GM18502 (cell line): ENCODE measurements around the gene SLC7A11.

Experiments
- ATAC-seq: cut with Tn5 transposase; IDR thresholded peaks from one replicate; pipeline ENCODE4 v1.9.1; 2021; ENCODE audit warnings: mild to moderate bottlenecking; ENCODE audit not compliant: unreplicated experiment, poor library complexity

Gene SLC7A11

DNA sequence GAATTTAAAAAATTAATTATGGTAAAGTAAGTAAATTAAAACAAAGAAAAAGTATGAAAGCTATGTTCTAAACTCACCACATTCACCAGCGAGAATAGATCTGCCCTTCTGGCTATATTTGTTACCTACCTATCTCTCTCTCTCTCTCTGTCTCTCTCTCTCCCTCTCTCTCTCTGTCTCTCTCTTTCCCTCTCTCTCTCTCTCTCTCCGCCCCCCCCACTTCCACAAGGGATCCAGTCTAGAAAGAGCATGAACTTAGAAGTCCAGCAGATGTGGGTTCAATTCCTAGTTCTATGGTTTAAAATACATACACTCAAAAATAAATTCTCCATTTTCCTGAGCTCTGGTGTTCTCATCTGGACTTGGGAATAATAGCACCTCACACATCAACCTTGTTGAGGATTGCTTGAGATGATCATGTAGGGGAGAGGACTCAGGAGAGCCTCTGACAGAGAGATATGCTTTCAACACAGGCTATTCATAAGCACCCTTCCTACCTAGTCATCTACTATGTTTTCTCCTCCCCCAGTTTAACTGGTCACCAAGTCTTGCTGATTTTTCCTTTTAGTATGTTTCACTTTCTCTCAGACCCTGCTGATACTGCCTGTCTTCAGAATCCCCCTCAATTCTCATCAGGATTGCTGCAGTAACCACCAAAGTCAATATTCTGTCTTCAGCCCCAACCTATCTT is 64.7 kb downstream of the SLC7A11 start:
- no peak for ATAC-seq

DNA sequence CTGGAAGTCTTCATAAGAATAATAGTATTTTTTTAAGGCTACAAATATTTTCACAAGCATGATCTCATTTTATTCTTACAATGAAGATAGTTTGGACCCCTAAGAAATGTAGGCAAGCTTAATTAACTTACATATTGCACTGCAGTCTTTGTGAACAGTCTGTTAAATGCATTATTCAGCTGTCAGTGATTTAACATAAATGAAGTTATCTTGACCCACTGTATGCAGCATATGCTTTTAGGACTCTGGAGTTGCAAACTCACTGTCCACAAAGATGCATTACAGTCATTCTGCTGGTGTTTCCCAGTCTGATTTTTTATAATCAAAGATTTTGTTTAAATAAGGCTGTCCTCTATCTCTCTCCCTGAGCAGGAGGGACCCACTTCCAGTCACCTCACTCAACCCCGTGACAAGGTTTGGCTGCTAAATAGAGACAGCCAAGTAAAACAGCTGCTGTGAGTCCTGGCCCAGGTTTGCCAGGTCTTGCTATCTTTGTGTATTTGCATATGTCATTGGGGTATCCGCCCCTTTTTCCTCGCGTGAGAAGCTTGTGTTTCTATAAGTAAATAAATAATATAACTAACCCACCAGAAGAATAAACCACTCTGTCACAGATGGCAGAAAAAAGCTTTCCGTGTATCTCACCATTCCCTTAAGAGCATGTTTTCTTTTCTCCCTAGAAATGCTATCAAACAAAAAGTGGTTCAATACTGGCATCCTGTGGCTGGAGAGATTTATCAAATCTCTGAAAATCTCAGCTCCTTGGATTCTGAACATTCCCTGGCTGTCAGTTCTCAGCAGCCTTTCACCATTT is 67.0 kb downstream of the SLC7A11 start:
- no peak for ATAC-seq

DNA sequence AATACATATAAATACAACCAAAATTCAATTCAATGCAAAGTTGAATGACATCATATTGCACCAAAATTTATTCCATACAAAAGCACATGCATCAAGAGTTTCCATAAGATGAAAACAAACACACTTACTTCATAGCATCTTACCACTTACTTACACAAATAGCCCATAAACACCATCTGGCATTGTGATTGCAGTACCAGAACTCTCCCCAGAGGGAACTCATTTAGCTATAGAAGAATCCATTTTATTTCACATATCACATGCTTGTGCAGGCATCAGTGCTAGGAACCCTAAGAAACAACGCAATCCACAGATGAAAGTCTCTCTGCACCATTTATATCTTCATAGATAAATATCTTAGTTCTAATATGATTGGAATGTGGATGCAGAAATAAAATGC is 77.9 kb downstream of the SLC7A11 start:
- no peak for ATAC-seq

DNA sequence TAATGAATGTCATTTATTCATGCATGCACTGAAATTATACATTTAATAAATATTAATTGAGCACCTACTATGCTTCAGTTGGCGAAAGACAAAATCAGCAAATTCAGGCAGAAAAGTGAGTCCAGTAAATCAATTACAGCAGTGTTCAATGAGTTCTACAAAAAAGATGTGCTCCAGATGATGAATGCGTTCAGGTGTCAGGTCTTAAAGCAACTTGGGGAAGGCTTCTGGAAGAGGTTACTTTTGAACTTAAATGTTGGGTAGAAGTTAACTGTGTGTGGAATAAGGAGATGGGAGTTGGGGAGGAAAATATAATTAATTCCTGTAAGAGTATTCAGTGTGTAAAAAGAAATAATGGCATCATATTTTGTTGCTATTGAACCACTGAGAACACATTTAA is 79.0 kb downstream of the SLC7A11 start:
- no peak for ATAC-seq

DNA sequence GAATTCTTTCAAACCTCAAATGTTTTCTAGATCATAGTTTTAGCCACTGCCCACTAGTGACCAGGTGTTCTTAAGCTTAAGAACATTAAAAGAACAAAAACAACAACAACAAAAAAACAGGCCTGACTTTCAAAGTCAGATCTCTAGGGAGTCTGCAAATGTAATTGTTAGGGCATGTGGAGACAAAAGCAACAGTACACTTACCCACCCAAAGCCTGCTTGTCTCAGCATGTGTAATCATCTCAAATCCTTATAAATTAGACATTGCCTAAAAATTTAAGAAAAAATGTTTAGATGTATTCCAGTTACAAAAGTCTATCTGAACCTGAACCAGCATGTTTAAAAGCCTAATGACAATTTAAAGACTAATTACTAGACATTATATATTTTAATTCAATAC is 79.9 kb downstream of the SLC7A11 start:
- ATAC-seq = no peak

DNA sequence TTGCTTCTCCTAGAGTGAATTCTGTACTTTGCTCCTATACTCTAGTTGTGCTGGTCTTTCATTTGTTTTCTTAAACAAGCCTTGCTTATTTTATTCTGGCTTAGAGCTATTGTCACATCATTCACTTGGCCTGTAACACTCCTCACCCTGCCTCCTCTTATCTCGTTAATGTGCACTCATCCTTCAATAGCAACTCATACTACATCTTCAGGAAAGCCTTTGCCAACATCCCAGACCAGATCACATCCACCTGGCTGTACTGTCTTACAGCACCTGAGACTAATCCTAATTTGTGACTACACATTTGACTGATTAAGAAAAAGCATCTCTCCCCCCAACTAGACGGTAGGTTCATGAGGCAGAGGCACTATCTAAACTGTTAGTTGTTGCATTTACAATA is 80.8 kb downstream of the SLC7A11 start:
- ATAC-seq = no peak

DNA sequence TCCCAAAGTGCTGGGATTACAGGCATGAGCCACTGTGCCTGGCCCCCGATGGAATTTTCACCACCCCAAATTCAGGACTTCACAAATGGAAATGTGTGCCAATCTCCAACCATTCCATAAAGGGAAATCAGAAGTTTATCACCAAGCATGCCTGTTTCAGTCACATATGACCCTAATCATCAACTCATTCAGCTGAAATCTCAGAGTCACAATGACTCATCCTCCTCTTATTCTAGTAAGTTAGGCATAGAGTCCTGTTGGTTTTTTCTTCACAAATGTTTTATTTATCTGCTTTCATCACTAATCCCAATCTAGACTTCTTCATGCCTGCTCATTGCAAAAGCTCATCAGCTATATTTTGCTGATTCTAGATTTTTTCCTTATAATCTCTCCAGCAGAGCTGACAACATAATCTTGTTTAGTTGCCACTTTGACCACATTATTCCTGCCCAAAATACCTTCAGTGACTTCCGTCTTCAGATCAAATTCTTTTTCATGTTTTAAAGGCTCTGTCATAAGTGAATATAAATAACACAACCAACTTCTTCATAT is 83.3 kb downstream of the SLC7A11 start:
- peak; percentile 70 for ATAC-seq

DNA sequence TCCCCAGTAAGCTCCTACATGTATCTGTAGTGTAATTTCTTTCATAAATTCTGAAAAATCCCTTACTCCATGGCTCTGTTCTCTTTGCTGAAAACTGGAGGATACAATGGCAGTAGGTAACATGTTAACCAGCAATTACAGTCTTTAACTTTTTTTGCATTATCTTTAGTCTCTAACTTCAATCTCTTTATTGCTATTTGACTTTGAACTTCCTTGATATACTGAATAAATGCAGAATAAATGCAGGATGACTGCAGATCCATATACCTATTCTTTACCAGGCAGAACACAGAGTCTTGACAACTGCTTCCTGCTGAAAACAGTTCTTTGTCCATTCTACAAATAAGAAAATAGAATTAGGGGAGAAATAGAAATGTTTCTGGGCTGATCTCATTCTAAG is 101.3 kb downstream of the SLC7A11 start:
- ATAC-seq = no peak

DNA sequence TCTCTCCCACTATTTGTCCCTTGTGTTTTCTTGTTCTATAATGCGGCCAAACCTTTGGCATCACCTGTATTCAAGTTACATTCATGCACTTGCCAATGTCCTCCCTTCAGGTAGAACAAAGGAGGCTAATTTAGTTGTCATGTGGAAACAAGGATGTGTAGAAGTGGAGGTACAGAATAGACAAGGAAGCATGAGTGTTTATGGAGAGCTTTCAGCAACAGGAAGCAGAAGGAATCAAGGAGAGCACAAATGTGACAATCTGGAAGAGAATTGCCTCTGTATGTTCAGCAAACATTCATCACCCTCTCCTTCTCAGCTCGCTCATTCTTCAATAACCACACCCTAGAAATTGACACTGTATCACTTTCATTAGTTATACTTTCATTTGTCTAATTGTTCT is 103.4 kb downstream of the SLC7A11 start:
- ATAC-seq = no peak

DNA sequence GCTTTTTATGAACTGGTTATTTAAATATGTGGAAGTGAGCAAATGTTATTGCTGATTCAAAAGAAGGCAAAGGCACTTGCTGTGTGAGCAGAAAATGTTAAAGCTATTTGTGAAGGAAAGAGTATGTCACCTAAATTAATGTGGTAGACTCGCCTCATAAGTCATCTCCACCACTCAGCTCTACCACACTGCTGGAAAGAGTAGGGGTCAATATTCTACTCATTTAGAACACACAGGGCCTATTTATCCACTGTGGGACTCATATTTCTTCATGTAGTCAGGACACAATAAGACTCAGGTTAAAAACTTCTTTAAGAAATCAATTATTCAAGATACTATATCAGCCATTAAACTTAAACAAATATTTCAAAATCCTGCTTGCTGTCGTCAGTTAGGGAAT is 106.5 kb downstream of the SLC7A11 start:
- no peak for ATAC-seq

DNA sequence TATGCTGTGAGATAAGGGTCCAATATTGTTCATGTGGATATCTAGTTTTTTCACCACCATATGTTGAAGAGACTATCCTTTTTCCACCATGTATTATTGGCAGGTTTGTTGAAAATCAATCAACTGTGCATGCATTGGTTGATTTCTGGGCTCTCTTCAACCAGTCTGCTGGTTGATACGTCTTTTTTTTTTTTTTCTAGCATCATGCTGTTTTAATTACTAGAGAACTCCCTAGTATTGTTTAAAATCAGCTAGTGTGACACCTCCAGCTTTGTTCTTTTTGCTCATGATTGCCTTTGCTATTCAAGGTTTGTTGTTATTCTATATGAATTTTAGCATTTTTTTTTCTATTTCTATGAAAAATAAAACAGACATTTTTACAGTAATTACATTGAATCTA is 123.9 kb downstream of the SLC7A11 start:
- ATAC-seq = no peak

DNA sequence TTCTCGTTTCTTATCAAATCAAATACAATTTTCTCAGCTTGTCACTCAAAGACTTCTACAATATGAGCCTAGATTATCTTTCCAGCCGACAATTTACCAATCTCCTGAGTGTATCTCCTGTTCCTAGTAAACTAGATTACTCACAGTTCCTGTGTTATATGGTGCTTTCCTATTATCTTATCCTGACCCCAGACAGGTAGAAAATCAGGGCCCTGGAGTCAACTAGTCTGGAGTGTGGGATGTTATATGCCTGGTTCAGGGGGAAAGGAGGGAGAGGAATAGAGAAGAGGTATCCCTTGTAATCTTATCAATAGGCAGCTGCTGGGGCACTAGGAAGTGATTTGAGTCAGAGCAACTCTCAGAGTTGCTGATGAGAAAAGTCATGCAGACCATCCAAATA is 127.1 kb downstream of the SLC7A11 start:
- ATAC-seq = no peak

DNA sequence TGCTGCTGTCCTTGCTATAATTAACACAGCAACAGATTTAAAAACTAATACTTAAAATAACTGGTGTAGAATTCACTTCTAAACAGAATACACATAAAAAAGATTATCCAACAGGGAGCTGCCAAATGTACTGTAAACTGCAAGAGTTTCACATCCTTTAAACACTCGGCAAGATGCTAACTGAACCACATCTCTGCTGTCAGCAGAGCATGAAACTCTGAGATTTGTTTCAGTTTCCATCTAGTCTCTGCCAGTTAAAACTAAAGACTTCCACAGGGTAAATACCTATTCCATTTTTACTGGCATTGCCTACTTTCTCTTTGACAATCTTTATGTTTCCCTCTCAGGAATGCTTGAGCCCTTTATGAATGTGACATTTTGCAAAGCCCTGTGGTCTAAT is 127.7 kb downstream of the SLC7A11 start:
- ATAC-seq = peak; percentile 99
